Activated T-cell treated with anti-CD3 and anti-CD28 coated beads for 24 hours (primary cell): ENCODE measurements around the gene TEAD2.
"Not testable (repeated sequence)": the region's sequence is repeated elsewhere in the genome, so short reads cannot be mapped to it uniquely, and the experiment has no call there.

Experiments used
- DNase-seq: peaks from one replicate; pipeline ENCODE4 v3.0.0-alpha.2; 2020; ENCODE audit warnings: low read depth

TEAD2 gene

GRCh38 chr19:49383599-49383998 lies 21.4 kb upstream of the TEAD2 start:
- DNase-seq: no peak

GRCh38 chr19:49382639-49383038 lies 20.4 kb upstream of the TEAD2 start:
- no peak for DNase-seq

GRCh38 chr19:49380391-49380790 lies 18.2 kb upstream of the TEAD2 start:
- no peak for DNase-seq

GRCh38 chr19:49378512-49378911 lies 16.3 kb upstream of the TEAD2 start:
- no peak for DNase-seq

GRCh38 chr19:49374665-49375434 lies 12.6 kb upstream of the TEAD2 start:
- no peak for DNase-seq

GRCh38 chr19:49373174-49373573 lies 11.0 kb upstream of the TEAD2 start:
- DNase-seq: not testable (repeated sequence)

- DNase-seq: no peak
Measured at GRCh38 chr19:49371184-49371583, 9.0 kb upstream of the TEAD2 start.

GRCh38 chr19:49368711-49369358 lies 6.6 kb upstream of the TEAD2 start:
- DNase-seq: no peak

GRCh38 chr19:49366110-49366509 lies 3.9 kb upstream of the TEAD2 start:
- DNase-seq: no peak

GRCh38 chr19:49364083-49364737 lies 2.0 kb upstream of the TEAD2 start:
- no peak for DNase-seq

- peak; percentile 42 for DNase-seq
Measured at GRCh38 chr19:49363268-49364082, 1.3 kb upstream of the TEAD2 start, which contains the start of gene DKKL1. Gene DKKL1 (plus strand): TSS chr19:49363877. CDS start chr19:49363999, 122 bp downstream.

GRCh38 chr19:49362929-49363267 lies 682 bp upstream of the TEAD2 start:
- no peak for DNase-seq

- no peak for DNase-seq
Measured at GRCh38 chr19:49361438-49362047, 673 bp downstream of the TEAD2 start.

GRCh38 chr19:49359851-49360820 lies 2.1 kb downstream of the TEAD2 start:
- no peak for DNase-seq

- DNase-seq: no peak
Measured at GRCh38 chr19:49357186-49357585, 5.0 kb downstream of the TEAD2 start.

GRCh38 chr19:49356382-49356781 lies 5.8 kb downstream of the TEAD2 start:
- no peak for DNase-seq

- no peak for DNase-seq
Measured at GRCh38 chr19:49355909-49356353, 6.3 kb downstream of the TEAD2 start.

- DNase-seq: no peak
Measured at GRCh38 chr19:49349567-49349966, 12.6 kb downstream of the TEAD2 start.

- DNase-seq: no peak
Measured at GRCh38 chr19:49348305-49349189, 13.7 kb downstream of the TEAD2 start.

- no peak for DNase-seq
Measured at GRCh38 chr19:49347835-49348234, 14.4 kb downstream of the TEAD2 start.
